Measurements from ENCODE around the gene SLC25A52.
"Not testable (repeated sequence)": the region's sequence is repeated elsewhere in the genome, so short reads cannot be mapped to it uniquely, and the experiment has no call there.

Gene SLC25A52

GRCh38 chr18:31760695-31761094, at the start of gene SLC25A52:
Gene SLC25A52, minus strand, starts transcription at chr18:31760880. Its CDS starts 219 bp downstream, at chr18:31760661.
- no peaks in the 10 kb centered on the region; the same call in 1 of the 2 replicates for H3K9me3 ChIP-seq
- no peaks in the 10 kb centered on the region for H3K4me1 ChIP-seq
- DNase-seq (ENCODE audit: low spot score in 2 of 2), result no peak
- in situ Hi-C loops (cut with MboI; ENCODE audit: low sequenced_read_pairs), result no loop called here
- no peaks in the 10 kb centered on the region for H3K36me3 ChIP-seq (replicated peaks)
- no peaks in the 10 kb centered on the region for H3K27me3 ChIP-seq (ENCODE audit: low read depth)
- no peak within 1 kb of the TSS for H3K4me3 ChIP-seq

- DNase-seq (ENCODE audit: low spot score in 2 of 2); in situ Hi-C loops (cut with MboI; ENCODE audit: low sequenced_read_pairs); H3K36me3 ChIP-seq (replicated peaks); H3K27me3 ChIP-seq (ENCODE audit: low read depth); H3K4me3 ChIP-seq; H3K9me3 ChIP-seq: not testable (repeated sequence)
- peaks cover 13% of the 10 kb centered on the region for H3K4me1 ChIP-seq
Observed at GRCh38 chr18:31809049-31809448, 48.4 kb upstream of the SLC25A52 start.

- no peak overlapping the region for H3K4me3 ChIP-seq
- no peaks in the 10 kb centered on the region for H3K4me1 ChIP-seq
- no peaks in the 10 kb centered on the region for H3K9me3 ChIP-seq
- no peak for DNase-seq (ENCODE audit: low spot score in 2 of 2)
- no peaks in the 10 kb centered on the region for H3K27me3 ChIP-seq (ENCODE audit: low read depth)
- no peaks in the 10 kb centered on the region for H3K36me3 ChIP-seq (replicated peaks)
- in situ Hi-C loops (cut with MboI; ENCODE audit: low sequenced_read_pairs), result no loop called here
Observed at GRCh38 chr18:31801078-31801477, 40.4 kb upstream of the SLC25A52 start.

- in situ Hi-C loops (cut with MboI; ENCODE audit: low sequenced_read_pairs); H3K4me1 ChIP-seq; H3K4me3 ChIP-seq; H3K27me3 ChIP-seq (ENCODE audit: low read depth); H3K36me3 ChIP-seq (replicated peaks); DNase-seq (ENCODE audit: low spot score in 2 of 2); H3K9me3 ChIP-seq: not testable (repeated sequence)
Observed at GRCh38 chr18:31799257-31799656, 38.6 kb upstream of the SLC25A52 start.

GRCh38 chr18:31798399-31798798, 37.7 kb upstream of the SLC25A52 start:
- in situ Hi-C loops (cut with MboI; ENCODE audit: low sequenced_read_pairs), result no loop called here
- Histone ChIP-seq H3K27me3 (ENCODE audit: low read depth) (no peaks in the 10 kb centered on the region), H3K4me1 (no peaks in the 10 kb centered on the region), H3K36me3 (replicated peaks) (no peaks in the 10 kb centered on the region), H3K4me3 (no peak overlapping the region), H3K9me3 (no peaks in the 10 kb centered on the region)
- no peak for DNase-seq (ENCODE audit: low spot score in 2 of 2)

- Histone ChIP-seq H3K9me3 (no peaks in the 10 kb centered on the region), H3K4me1 (no peaks in the 10 kb centered on the region), H3K4me3 (no peak overlapping the region), H3K27me3 (ENCODE audit: low read depth) (no peaks in the 10 kb centered on the region), H3K36me3 (replicated peaks) (no peaks in the 10 kb centered on the region)
- DNase-seq (ENCODE audit: low spot score in 2 of 2), result no peak
- in situ Hi-C loops (cut with MboI; ENCODE audit: low sequenced_read_pairs), result no loop called here
Observed at GRCh38 chr18:31795747-31796146, 35.1 kb upstream of the SLC25A52 start.

- no peak overlapping the region for H3K4me3 ChIP-seq
- in situ Hi-C loops (cut with MboI; ENCODE audit: low sequenced_read_pairs), result no loop called here
- no peaks in the 10 kb centered on the region for H3K4me1 ChIP-seq
- no peak for DNase-seq (ENCODE audit: low spot score in 2 of 2)
- no peaks in the 10 kb centered on the region for H3K9me3 ChIP-seq
- H3K36me3 ChIP-seq (replicated peaks), result no peaks in the 10 kb centered on the region
- H3K27me3 ChIP-seq (ENCODE audit: low read depth), result no peaks in the 10 kb centered on the region
Observed at GRCh38 chr18:31793531-31793930, 32.9 kb upstream of the SLC25A52 start.

GRCh38 chr18:31792580-31792911, 31.9 kb upstream of the SLC25A52 start:
- no peaks in the 10 kb centered on the region for H3K9me3 ChIP-seq
- in situ Hi-C loops (cut with MboI; ENCODE audit: low sequenced_read_pairs), result no loop called here
- no peaks in the 10 kb centered on the region for H3K4me1 ChIP-seq
- H3K36me3 ChIP-seq (replicated peaks), result no peaks in the 10 kb centered on the region
- no peaks in the 10 kb centered on the region for H3K27me3 ChIP-seq (ENCODE audit: low read depth)
- no peak overlapping the region for H3K4me3 ChIP-seq
- no peak for DNase-seq (ENCODE audit: low spot score in 2 of 2)

GRCh38 chr18:31791817-31792579, 31.3 kb upstream of the SLC25A52 start:
- Histone ChIP-seq H3K36me3 (replicated peaks) (no peaks in the 10 kb centered on the region), H3K9me3 (no peaks in the 10 kb centered on the region), H3K27me3 (ENCODE audit: low read depth) (no peaks in the 10 kb centered on the region), H3K4me1 (no peaks in the 10 kb centered on the region), H3K4me3 (no peak overlapping the region)
- in situ Hi-C loops (cut with MboI; ENCODE audit: low sequenced_read_pairs), result no loop called here
- no peak for DNase-seq (ENCODE audit: low spot score in 2 of 2)

GRCh38 chr18:31789409-31789808, 28.7 kb upstream of the SLC25A52 start:
- H3K4me1 ChIP-seq, result no peaks in the 10 kb centered on the region
- in situ Hi-C loops (cut with MboI; ENCODE audit: low sequenced_read_pairs), result no loop called here
- no peaks in the 10 kb centered on the region for H3K27me3 ChIP-seq (ENCODE audit: low read depth)
- H3K4me3 ChIP-seq, result no peak overlapping the region
- DNase-seq (ENCODE audit: low spot score in 2 of 2), result no peak
- no peaks in the 10 kb centered on the region for H3K9me3 ChIP-seq
- no peaks in the 10 kb centered on the region for H3K36me3 ChIP-seq (replicated peaks)

GRCh38 chr18:31783059-31783458, 22.4 kb upstream of the SLC25A52 start:
- no peak for DNase-seq (ENCODE audit: low spot score in 2 of 2)
- H3K4me1 ChIP-seq, result no peaks in the 10 kb centered on the region

GRCh38 chr18:31778391-31778950, 17.8 kb upstream of the SLC25A52 start:
- H3K9me3 ChIP-seq, result peaks cover 5% of the 10 kb centered on the region; the same call in 1 of the 2 replicates
- H3K4me3 ChIP-seq, result no peak overlapping the region
- no peak for DNase-seq (ENCODE audit: low spot score in 2 of 2)
- no peaks in the 10 kb centered on the region for H3K36me3 ChIP-seq (replicated peaks)
- H3K4me1 ChIP-seq, result no peaks in the 10 kb centered on the region
- in situ Hi-C loops (cut with MboI; ENCODE audit: low sequenced_read_pairs), result no loop called here
- no peaks in the 10 kb centered on the region for H3K27me3 ChIP-seq (ENCODE audit: low read depth)

More at GRCh38 chr18:31783059-31783458, 22.4 kb upstream of the SLC25A52 start:
- H3K27me3 ChIP-seq (ENCODE audit: low read depth), result no peaks in the 10 kb centered on the region
- in situ Hi-C loops (cut with MboI; ENCODE audit: low sequenced_read_pairs), result no loop called here
- no peaks in the 10 kb centered on the region for H3K36me3 ChIP-seq (replicated peaks)
- peaks cover 3% of the 10 kb centered on the region; the same call in 1 of the 2 replicates for H3K9me3 ChIP-seq
- H3K4me3 ChIP-seq, result no peak overlapping the region

GRCh38 chr18:31776093-31776492, 15.4 kb upstream of the SLC25A52 start:
- no peak overlapping the region for H3K4me3 ChIP-seq
- no peak for DNase-seq (ENCODE audit: low spot score in 2 of 2)
- in situ Hi-C loops (cut with MboI; ENCODE audit: low sequenced_read_pairs), result no loop called here
- no peaks in the 10 kb centered on the region for H3K4me1 ChIP-seq
- no peaks in the 10 kb centered on the region for H3K36me3 ChIP-seq (replicated peaks)
- H3K27me3 ChIP-seq (ENCODE audit: low read depth), result no peaks in the 10 kb centered on the region
- peaks cover 5% of the 10 kb centered on the region; the same call in 1 of the 2 replicates for H3K9me3 ChIP-seq

- Histone ChIP-seq H3K9me3 (peaks cover 5% of the 10 kb centered on the region; the same call in 1 of the 2 replicates), H3K4me3 (no peak overlapping the region), H3K36me3 (replicated peaks) (no peaks in the 10 kb centered on the region), H3K4me1 (no peaks in the 10 kb centered on the region), H3K27me3 (ENCODE audit: low read depth) (no peaks in the 10 kb centered on the region)
- no peak for DNase-seq (ENCODE audit: low spot score in 2 of 2)
- in situ Hi-C loops (cut with MboI; ENCODE audit: low sequenced_read_pairs), result no loop called here
Observed at GRCh38 chr18:31774962-31775361, 14.3 kb upstream of the SLC25A52 start.

Measured in HAP-1 (cell line).